Upper lobe of right lung (tissue), 1 donor: ENCODE measurements around the gene TNFRSF9. TPM values are rescaled to one million over a fixed set of nuclear protein-coding genes. Genes with fewer than 3 reads are reported as not detected.
A peak's percentile ranks its signal among the peaks of the same experiment; 100 is the strongest.

ENCODE experiments used
- ATAC-seq: fragments of 200-7000 bp; cut with Tn5 transposase; one replicate; pipeline ENCODE4 v1.9.1; 2020; ENCODE audit warnings: mild to moderate bottlenecking, moderate library complexity
- DNase-seq: peaks from one replicate; pipeline ENCODE4 v3.0.0-alpha.2; 2020
- H3K27ac ChIP-seq: fragments of 200-600 bp; one replicate; pipeline ENCODE4 v1.8.0; 2022
- H3K27me3 ChIP-seq: fragments of 200-600 bp; one replicate; pipeline ENCODE4 v1.8.0; 2022; ENCODE audit warnings: mild to moderate bottlenecking
- H3K36me3 ChIP-seq: fragments of 200-600 bp; one replicate; pipeline ENCODE4 v1.8.0; 2022
- H3K4me1 ChIP-seq: fragments of 200-600 bp; one replicate; pipeline ENCODE4 v1.8.0; 2022
- H3K4me3 ChIP-seq: fragments of 200-600 bp; one replicate; pipeline ENCODE4 v1.8.0; 2022; ENCODE audit warnings: mild to moderate bottlenecking
- H3K9me3 ChIP-seq: fragments of 200-600 bp; one replicate; pipeline ENCODE4 v1.8.0; 2022
- intact Hi-C: fragments of 100-400 bp; cut with DNase I; formaldehyde crosslinking; loops from one replicate; pipeline ENCODE4 v1.11.0; 2022
- total RNA-seq: library from RNA; stranded (reverse); fragmentation: NEBNext Ultra II Directional; extraction: Animal tissue kit (Norgen Biotek cat#: 25700); gene quantifications from one replicate; pipeline ENCODE4 v1.2.1, GENCODE V29; 2021
- TF ChIP-seq, protein P1 (sequence below): fragments of 200-600 bp; IDR thresholded peaks from one replicate; pipeline ENCODE4 v1.8.0; 2022; ENCODE audit warnings: antibody characterized with exemption
- donor health status: DM: no; HTN: yes; CAD: no; lungs with severe emphysema.

TNFRSF9 gene
- total RNA-seq, 1 donor from 2014 or later: 0.49 TPM

DNA sequence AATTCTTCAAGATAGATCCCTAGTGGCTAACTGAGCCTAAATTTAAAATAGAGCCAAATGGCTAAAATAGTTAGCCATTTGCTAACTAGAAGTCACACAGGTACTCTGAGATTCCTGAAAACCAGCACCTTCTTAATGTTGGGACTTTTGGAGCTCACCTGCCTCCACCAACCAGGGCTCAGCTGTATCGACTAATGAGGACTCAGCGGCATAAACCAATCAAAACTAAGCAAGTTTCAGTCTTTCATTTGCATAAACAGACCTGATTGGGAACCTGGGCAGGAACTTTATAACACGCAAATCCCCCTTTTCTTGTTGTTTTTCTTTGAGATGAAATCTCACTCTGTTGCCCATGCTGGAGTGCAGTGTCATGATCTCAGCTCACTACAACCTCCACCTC lies 28.5 kb downstream of the TNFRSF9 start:
- intact Hi-C loops: no loop called here
- ATAC-seq (no peak), DNase-seq (no peak)
- Histone ChIP-seq H3K27ac (no peak overlapping the region), H3K36me3 (no peaks in the 10 kb centered on the region), H3K4me3 (no peak overlapping the region), H3K9me3 (no peaks in the 10 kb centered on the region), H3K4me1 (no peaks in the 10 kb centered on the region), H3K27me3 (peaks cover 4% of the 10 kb centered on the region)
- TF ChIP-seq, protein P1, sequence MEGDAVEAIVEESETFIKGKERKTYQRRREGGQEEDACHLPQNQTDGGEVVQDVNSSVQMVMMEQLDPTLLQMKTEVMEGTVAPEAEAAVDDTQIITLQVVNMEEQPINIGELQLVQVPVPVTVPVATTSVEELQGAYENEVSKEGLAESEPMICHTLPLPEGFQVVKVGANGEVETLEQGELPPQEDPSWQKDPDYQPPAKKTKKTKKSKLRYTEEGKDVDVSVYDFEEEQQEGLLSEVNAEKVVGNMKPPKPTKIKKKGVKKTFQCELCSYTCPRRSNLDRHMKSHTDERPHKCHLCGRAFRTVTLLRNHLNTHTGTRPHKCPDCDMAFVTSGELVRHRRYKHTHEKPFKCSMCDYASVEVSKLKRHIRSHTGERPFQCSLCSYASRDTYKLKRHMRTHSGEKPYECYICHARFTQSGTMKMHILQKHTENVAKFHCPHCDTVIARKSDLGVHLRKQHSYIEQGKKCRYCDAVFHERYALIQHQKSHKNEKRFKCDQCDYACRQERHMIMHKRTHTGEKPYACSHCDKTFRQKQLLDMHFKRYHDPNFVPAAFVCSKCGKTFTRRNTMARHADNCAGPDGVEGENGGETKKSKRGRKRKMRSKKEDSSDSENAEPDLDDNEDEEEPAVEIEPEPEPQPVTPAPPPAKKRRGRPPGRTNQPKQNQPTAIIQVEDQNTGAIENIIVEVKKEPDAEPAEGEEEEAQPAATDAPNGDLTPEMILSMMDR: no peak

DNA sequence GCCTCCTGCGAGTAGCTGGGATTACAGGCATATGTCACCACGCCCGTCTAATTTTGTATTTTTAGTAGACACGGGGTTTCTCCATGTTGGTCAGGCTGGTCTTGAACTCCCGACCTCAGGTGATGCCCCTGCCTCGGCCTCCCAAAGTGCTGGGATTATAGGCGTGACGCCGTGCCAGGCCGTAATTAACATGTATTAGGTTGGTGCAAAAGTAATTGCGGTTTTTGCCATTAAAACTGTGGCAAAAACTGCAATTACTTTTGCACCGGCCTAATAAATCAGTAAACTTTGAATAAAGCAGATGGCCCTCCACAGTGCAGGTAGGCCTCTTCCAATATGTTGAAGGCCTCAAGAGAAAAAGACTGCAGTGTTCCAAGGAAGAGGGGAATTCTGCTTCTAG lies 35.4 kb downstream of the TNFRSF9 start:
- Histone ChIP-seq H3K27me3 (no peaks in the 10 kb centered on the region), H3K36me3 (no peaks in the 10 kb centered on the region), H3K4me1 (no peaks in the 10 kb centered on the region), H3K9me3 (no peaks in the 10 kb centered on the region), H3K27ac (no peak overlapping the region), H3K4me3 (no peak overlapping the region)
- DNase-seq (no peak), ATAC-seq (no peak)
- TF ChIP-seq, protein P1: no peak
- intact Hi-C loops: no loop called here

DNA sequence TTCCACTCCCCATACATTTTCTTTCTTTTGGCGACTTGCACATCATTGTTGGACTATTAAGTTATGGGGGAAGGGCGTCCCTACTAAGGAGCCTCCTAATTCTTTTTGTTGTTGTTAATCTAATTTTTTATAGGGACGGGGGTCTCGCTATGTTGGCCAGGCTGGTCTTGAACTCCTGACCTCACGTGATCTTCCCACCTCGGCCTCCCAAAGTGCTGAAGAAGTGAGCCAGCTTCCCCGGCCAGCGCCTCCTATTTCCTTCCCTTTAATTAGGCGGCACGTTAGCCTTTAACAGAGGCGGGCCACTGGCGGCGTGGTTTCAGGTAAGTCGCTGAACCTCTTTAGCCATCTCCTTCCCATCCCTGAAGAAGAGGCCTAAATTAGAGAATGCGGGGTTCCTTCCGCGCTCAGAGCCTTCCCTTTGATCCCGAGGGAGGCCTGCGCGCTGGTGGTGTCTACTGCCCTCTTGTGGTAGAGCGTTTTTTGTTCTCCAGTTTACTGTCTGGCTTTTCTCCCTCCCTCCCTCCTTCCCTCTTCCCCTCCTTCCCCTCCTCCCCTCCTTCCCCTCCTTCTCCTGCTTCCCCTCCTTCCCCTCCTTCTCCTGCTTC lies 38.1 kb downstream of the TNFRSF9 start:
- intact Hi-C loops: loop anchor here (5.0 kb wide), 1 partner anchor 235 kb away; no protein-coding TSS in a partner anchor

DNA sequence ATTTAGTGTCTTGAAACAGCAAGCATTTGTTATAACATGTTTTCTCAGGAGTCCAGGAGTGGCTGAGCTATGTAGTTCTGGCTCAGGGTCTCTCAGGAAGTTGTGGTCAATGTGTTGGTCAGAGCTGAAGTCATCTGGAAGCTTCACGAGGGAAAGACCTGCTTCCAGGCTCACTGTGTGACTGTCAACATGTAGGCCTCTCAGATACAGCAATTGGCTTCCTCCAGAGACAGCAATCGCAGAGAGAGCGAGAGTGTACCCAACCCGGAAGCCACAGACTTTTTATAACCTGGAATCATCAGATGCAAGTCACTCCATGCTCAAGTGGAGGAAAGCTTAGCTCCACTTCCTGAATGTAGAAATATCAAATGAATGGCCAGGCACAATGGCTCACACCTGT lies 40.9 kb downstream of the TNFRSF9 start:
- Histone ChIP-seq H3K9me3 (no peaks in the 10 kb centered on the region), H3K27ac (no peak overlapping the region), H3K36me3 (no peaks in the 10 kb centered on the region), H3K4me1 (no peaks in the 10 kb centered on the region), H3K27me3 (no peaks in the 10 kb centered on the region), H3K4me3 (no peak overlapping the region)
- DNase-seq: no peak
- no peak for ATAC-seq
- intact Hi-C loops: loop anchor here (5.0 kb wide), 1 partner anchor 232 kb away; no protein-coding TSS in a partner anchor
- TF ChIP-seq, protein P1: no peak

More for the DNA sequence above, 38.1 kb downstream of the TNFRSF9 start:
- DNase-seq (peak; percentile 73), ATAC-seq (peak; percentile 98)
- Histone ChIP-seq H3K36me3 (no peaks in the 10 kb centered on the region), H3K4me1 (no peaks in the 10 kb centered on the region), H3K27ac (no peak overlapping the region), H3K4me3 (no peak overlapping the region), H3K27me3 (no peaks in the 10 kb centered on the region), H3K9me3 (no peaks in the 10 kb centered on the region)
- TF ChIP-seq, protein P1: peak; percentile 68

DNA sequence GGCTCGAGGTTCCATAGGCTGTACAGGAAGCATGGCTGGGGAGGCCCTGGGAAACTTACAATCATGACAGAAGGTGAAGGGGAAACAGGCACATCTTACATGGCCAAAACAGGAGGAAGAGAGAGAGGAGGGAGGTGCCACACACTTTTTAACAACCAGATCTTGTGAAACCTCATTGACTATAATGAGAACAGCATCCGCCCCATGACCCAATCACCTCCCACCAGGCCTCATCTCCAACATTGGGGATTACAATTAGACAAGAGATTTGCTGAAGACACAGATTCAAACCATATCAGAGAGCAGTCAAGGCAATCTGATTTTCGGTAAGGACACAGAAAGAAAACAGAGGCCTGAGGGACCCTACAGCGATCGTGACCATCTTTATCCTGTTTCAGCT lies 41.7 kb downstream of the TNFRSF9 start:
- H3K27ac ChIP-seq: no peak overlapping the region
- no peaks in the 10 kb centered on the region for H3K9me3 ChIP-seq
- no peak for ATAC-seq
- TF ChIP-seq, protein P1: no peak
- H3K4me3 ChIP-seq: no peak overlapping the region
- no peaks in the 10 kb centered on the region for H3K27me3 ChIP-seq
- no peaks in the 10 kb centered on the region for H3K36me3 ChIP-seq
- intact Hi-C loops: no loop called here
- no peaks in the 10 kb centered on the region for H3K4me1 ChIP-seq
- no peak for DNase-seq

DNA sequence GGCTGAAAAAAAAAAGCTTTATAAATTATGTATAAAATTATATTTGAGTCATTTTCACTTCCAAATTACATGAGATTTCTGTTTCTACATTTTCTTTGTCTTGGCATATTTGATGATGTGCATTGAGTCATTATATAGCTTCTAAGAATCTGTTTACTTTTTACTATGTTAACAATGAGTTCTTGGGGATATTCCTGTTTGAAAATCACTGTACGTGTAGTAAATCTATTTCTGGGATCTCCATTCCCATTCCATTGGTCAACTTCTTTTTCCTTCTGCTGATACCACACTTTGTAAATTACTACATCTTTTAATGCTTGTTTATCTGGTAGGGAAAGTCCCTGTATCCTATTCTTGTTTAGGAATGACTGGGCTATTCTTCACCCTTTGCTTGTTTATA lies 43.6 kb downstream of the TNFRSF9 start:
- H3K27me3 ChIP-seq: no peaks in the 10 kb centered on the region
- H3K27ac ChIP-seq: no peak overlapping the region
- DNase-seq: no peak
- intact Hi-C loops: no loop called here
- H3K4me1 ChIP-seq: no peaks in the 10 kb centered on the region
- TF ChIP-seq, protein P1: no peak
- no peak overlapping the region for H3K4me3 ChIP-seq
- ATAC-seq: no peak
- no peaks in the 10 kb centered on the region for H3K9me3 ChIP-seq
- H3K36me3 ChIP-seq: no peaks in the 10 kb centered on the region
